CD4-positive, alpha-beta T cell treated with Interleukin-1 beta for 1 hour (primary cell): ENCODE results near the gene ADTRP.

Experiments
- DNase-seq, 2 donors: peaks; one replicate each; pipeline ENCODE4 v3.0.0-alpha.2; 2020 to 2022

Gene ADTRP

DNA sequence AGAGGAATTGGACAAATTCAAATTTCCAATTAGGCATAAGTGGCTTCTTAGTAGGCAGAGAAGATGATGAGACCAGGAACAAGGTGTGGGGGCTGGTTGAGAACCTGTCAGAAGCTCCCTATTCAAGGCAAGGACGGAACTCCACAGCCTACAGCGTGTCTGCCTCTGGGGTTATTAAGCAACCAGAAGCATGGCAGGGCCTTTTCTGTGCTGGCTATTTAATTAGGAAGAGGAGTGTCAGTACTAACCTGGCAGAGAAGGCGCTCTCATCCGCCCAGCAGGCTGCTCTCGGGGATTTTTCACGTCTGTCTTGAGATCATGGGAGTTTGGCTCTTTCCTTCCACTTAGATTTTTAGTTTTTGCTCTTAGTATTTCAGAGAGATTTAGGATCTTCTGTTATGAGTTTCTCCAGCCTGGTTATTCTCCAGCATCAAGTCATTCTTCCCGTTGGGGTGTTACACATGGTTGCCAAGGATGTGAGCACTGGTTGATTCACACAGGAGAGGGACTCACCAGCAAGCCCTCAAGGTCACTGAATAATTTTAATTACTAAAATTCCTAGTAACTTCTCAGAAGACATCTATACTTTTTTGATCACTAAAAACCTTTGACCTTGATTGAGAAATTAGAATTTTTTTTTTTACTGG lies 23.9 kb downstream of the ADTRP start:
- DNase-seq = no peak

DNA sequence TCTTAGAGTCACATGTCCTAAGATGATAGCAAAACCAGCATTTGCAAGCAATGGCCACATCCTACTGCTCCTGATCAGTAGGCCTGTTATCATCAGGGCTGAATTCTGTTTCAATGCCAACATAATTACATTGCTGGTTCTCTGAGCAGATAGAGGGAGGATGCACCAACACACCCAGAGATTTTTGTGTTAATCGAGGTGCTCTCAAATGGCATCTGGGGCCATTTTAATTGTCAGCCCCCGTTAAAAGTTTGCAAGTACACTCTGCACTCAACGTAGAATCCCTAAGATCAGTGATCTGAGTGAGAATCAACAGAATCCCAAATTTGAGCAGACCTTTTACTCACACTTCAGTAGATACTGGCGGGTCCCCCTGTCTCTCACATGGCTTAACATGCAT lies 24.8 kb downstream of the ADTRP start:
- DNase-seq = no peak

- no peak for DNase-seq
Observed at GRCh38 chr6:11752360-11752759, 26.2 kb downstream of the ADTRP start.

GRCh38 chr6:11750682-11751081 lies 27.9 kb downstream of the ADTRP start:
- no peak for DNase-seq

DNA sequence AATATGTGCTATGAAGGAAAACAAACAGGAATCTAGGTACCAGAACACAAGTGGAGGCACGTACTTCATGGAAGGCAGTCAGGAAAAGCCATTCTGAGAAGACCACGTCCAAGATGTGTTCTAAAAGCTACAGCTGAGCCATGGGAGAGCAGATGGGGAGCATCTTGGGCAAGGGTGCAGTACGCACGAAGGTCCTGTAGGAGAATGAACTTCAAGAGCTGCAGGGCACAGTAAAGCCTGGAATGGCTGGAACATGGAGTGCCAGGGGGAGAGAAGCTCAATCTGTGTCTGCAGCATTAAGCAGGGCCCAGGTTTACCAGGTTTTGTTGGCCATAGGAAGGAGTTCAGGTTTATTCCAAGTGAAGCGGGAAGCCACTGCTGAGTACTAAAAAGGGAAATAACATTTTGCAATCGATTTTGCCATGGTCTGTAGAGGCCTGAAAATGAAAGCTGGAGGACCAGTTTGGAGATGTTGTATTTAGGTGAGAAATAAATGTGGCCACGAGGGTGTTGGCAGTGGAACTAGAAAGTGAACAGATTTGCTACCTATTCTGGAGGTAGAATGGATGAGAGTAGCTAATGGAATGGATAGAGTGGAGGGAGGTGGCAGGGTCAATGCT lies 29.9 kb downstream of the ADTRP start:
- no peak for DNase-seq

DNA sequence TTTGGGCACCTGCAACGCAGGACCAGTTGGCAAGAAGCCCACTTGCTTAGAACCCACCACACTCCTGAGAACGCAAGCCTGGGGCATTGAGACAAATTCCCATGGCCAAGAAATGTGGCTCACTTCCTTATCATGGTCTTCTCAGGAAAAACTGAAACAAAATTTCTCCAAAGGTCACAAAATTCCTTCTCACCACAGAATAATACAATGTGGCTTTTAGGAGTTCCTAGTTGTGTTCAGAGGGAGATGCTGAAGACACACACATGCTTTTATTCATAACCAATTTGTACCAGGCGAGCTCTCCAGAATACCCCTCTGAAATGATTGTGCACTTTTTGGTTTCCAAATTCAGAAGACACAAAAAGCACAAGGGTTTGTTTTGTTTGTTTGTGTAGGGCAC lies 31.6 kb downstream of the ADTRP start:
- no peak for DNase-seq

DNA sequence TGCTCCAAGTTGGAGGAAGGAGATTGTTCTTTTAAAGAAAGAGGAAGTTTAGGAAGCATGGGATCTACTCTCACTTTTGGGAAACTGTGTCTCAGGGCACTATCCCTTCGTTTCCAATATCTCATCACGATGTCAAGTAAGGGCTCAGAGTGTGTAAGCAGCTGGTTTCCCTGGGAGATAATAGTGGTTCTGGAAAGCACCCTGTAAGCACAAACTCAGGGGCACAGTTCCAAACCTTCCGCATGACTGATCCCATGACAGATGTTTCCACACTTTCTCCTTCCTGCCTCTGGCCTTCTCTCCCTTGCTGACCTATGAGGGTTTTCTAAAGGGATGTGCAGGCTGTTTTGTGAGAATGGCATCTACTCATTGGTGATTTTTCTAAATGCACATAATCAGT lies 33.9 kb downstream of the ADTRP start:
- no peak for DNase-seq

DNA sequence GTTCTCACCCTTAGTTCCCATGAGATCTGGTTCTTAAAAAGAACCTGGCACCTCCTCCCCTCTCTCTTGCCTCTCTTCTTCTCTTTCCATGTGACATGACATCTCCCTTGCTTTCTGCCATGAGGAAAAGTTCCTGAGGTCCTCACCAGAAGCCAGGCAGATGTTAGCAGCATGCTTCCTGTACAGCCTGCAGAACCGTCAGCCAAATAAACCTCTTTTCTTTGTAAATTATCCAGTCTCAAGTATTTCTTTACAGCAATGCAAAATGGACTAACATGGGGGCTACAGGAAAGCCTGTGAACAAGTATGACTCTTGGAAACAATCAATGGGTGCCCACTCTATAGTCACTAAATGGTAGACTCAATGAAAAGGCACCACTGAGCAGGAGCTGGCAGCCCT lies 34.5 kb downstream of the ADTRP start:
- no peak for DNase-seq

DNA sequence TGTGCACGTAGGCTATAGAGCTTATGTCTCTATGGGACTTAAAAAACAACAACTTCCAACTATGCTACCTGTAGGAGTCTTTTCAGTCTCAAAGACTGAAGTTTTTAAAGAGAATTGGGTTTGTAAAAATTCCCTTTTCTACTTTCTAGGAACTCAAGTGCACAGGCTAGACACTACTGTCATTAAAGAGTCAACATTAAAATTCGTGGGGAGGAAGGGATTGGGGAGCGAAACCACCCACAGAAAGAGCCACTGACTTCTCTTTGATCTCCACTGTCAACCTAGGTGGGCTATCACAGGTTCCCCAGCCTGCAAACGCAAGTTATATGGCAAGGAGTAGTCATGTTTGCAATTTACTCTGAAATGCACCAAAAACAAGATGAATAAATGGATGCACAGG lies 37.7 kb downstream of the ADTRP start:
- no peak for DNase-seq

GRCh38 chr6:11738661-11739375 lies 39.8 kb downstream of the ADTRP start:
- DNase-seq = peak in 1 of 2 donors; percentile 16

- no peak for DNase-seq
Observed at GRCh38 chr6:11738234-11738633, 40.4 kb downstream of the ADTRP start.

- no peak for DNase-seq
Observed at GRCh38 chr6:11736601-11737000, 42.0 kb downstream of the ADTRP start.

GRCh38 chr6:11734861-11735613 lies 43.6 kb downstream of the ADTRP start:
- no peak for DNase-seq

DNA sequence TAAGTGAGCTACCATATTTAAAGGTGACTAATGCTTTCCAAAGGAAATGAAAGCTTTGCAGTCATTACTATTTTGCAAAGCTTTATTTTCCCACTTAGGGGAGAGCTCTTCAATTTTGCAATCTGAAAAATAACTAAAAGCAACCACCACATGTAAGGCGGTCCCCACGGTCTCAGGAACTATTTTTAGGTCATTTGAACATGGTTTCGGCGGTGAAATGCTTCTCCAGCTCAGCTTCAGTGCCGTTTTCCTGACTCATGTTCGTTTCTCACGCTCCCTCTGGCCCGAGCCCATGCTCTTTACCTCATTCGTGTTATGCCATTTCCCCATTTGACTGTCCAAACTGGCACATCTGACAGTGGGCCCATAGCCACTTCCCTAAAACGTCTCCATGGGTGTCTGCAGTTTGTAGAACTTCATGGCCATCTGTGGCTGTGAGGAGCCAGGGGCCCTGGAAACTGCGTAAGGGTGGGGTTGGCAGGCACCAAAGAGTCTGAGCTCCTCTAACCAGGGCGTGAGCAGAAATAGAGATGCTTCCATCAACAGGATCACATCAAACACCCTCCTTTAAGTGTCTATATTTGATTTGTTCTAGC lies 46.5 kb downstream of the ADTRP start:
- DNase-seq = peak; percentile 30 to 80

GRCh38 chr6:11731423-11731822 lies 47.2 kb downstream of the ADTRP start:
- DNase-seq = no peak

DNA sequence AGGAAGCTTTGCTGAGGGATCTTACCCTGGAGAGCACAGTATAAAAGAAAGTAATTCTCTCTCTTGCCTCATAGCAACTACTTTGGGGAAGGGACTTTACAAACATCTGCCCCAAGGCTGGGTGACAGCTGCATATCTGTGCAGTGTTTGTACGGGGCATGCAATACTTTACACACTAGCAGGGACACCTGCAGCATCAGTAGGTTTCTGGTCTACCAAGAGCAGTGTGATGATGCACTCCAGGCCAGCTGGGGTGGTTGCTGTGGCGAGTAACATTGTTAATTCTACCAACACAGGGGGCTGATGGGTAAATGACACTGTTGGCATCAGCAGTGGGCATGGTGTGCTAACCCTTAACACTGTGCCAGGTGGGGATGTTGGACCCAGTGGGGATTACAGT lies 48.0 kb downstream of the ADTRP start:
- peak in 1 of 2 donors; percentile 17 for DNase-seq

GRCh38 chr6:11729076-11729475 lies 49.5 kb downstream of the ADTRP start:
- peak; percentile 7 to 20 for DNase-seq

DNA sequence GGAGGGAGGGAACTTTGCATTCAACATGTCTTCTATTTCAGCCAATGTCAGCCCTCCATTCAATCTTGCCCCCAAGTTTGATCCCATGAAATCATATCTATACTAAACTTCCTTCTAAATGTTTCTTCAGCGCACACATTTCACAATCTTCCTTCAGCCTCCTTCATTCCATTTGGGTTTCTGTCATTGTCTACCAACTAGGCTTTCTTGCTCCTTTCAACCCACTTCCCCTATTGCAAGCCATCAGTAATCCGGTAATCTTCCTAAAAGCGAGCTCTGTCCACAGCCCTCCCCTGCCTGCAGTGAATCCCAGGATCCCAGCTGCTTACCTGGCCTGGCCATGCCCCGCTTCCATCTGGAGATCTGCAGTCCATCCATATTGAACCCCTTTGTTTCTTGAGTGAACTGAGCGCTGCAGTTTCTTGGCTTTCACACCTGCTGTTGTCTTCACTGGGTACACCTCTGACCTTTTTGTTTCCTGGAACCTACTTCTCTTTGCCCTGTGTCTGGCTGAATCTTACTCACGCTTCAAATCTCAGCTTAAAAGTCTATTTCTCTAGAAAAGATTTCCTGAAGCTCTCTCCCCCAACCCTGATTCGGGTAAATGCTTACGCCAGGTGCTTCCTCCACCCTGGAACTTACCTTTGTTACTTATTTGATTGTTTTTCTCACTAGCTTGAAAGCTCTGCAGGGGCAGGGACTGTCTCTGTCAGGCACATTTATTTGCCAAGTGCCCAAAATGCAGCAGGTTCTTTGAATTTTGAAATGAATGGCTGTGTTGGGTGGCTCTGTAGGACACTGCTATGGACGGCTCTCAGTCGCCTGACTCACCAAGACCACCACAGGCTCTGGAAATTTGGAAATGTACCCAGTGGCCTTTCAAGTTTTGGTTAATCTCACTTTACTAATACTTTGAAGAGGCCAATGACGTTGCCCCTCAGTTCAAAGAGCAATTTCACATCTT lies 50.3 kb downstream of the ADTRP start:
- peak; percentile 10 to 29 for DNase-seq

GRCh38 chr6:11727346-11727997 lies 51.1 kb downstream of the ADTRP start:
- no peak for DNase-seq

GRCh38 chr6:11724286-11724685 lies 54.3 kb downstream of the ADTRP start:
- DNase-seq = no peak
